PC-9 (cell line): ENCODE data around the gene IVL. TPM values are rescaled to one million over a fixed set of nuclear protein-coding genes. Genes with fewer than 3 reads are reported as not detected.
A peak's percentile ranks its signal among the peaks of the same experiment; 100 is the strongest.

Experiments
- BruUV-seq: library from RNA; stranded (reverse); fragments of 400-500 nt; replicated peaks from 2 replicates; lab custom pipeline; 2021; lab: Mats Ljungman, UMichigan
- CTCF ChIA-PET: fragments of 300-600 bp; sonication (Branson Sonifier 250); formaldehyde crosslinking; loops from one replicate; lab custom pipeline; 2022; ENCODE audit warnings: antibody characterized with exemption; lab: Charles Lee
- POLR2A ChIA-PET: fragments of 300-600 bp; sonication (Branson Sonifier 250); formaldehyde crosslinking; loops from one replicate; lab custom pipeline; 2022; ENCODE audit warnings: antibody characterized with exemption; ENCODE audit not compliant: unreplicated experiment; lab: Charles Lee
- DNase-seq, 2 experiments: peaks; one replicate each; pipeline versions ENCODE4 v3.0.0 to v3.0.0-alpha.2; 2015 to 2022; ENCODE audit warnings: mixed read lengths in 1 of 2
- H2AFZ ChIP-seq: fragments of 200-600 bp; sonication (generic); 2 replicates; pipeline ENCODE4 v1.8.1; 2017; ENCODE audit warnings: antibody characterized with exemption
- H3F3A ChIP-seq: fragments of 200-600 bp; sonication (generic); 2 replicates; pipeline ENCODE4 v1.8.1; 2017; ENCODE audit warnings: antibody characterized with exemption, mild to moderate bottlenecking, low read depth; ENCODE audit not compliant: insufficient read depth
- H3K27ac ChIP-seq: fragments of 200-600 bp; sonication (generic); 2 replicates; pipeline ENCODE4 v1.6.1; 2016; ENCODE audit warnings: mixed run types
- H3K27me3 ChIP-seq: fragments of 200-600 bp; sonication (generic); 2 replicates; pipeline ENCODE4 v1.6.1; 2016; ENCODE audit warnings: low read depth, mixed run types; ENCODE audit not compliant: insufficient read depth
- H3K36me3 ChIP-seq: fragments of 200-600 bp; sonication (generic); 2 replicates; pipeline ENCODE4 v1.6.1; 2016; ENCODE audit warnings: low read depth, mixed run types
- H3K4me1 ChIP-seq: fragments of 200-600 bp; sonication (generic); replicated peaks from 2 replicates; pipeline ENCODE4 v1.6.1; 2016; ENCODE audit warnings: mixed run types; ENCODE audit not compliant: insufficient read depth
- H3K4me2 ChIP-seq: fragments of 200-600 bp; sonication (generic); 2 replicates; pipeline ENCODE4 v1.6.1; 2017; ENCODE audit warnings: mixed run types
- H3K4me3 ChIP-seq: fragments of 200-600 bp; sonication (generic); 2 replicates; pipeline ENCODE4 v1.6.1; 2016; ENCODE audit warnings: mixed run types
- H3K79me2 ChIP-seq: fragments of 200-600 bp; sonication (generic); 2 replicates; pipeline ENCODE4 v1.6.1; 2017; ENCODE audit warnings: low read depth, mixed run types
- H3K9me2 ChIP-seq: fragments of 200-600 bp; sonication (generic); 2 replicates; pipeline ENCODE4 v1.8.1; 2017; ENCODE audit warnings: mild to moderate bottlenecking; ENCODE audit not compliant: insufficient read depth
- H3K9me3 ChIP-seq: fragments of 200-600 bp; sonication (generic); 2 replicates; pipeline ENCODE4 v1.8.1; 2016; ENCODE audit warnings: low read depth; ENCODE audit not compliant: insufficient read depth
- H4K20me1 ChIP-seq: fragments of 200-600 bp; sonication (generic); 2 replicates; pipeline ENCODE4 v1.8.1; 2017; ENCODE audit not compliant: insufficient read depth
- CTCF ChIP-seq: fragments of 200-600 bp; sonication (generic); conservative IDR thresholded peaks from 2 replicates; pipeline ENCODE4 v1.6.1; 2017; ENCODE audit warnings: mixed run types, antibody characterized with exemption, mild to moderate bottlenecking, moderate library complexity
- EZH2 ChIP-seq: fragments of 200-600 bp; sonication (generic); IDR thresholded peaks from 2 replicates; pipeline ENCODE4 v1.8.0; 2017; ENCODE audit warnings: antibody characterized with exemption, low read depth
- intact Hi-C: fragments of 100-400 bp; cut with micrococcal nuclease; formaldehyde crosslinking; loops from one replicate; pipeline ENCODE4 v1.10.0; 2022; ENCODE audit not compliant: unreplicated experiment
- total RNA-seq: library from RNA; stranded (reverse); gene quantifications from 2 replicates; pipeline ENCODE4 v1.2.3, GENCODE V29; 2021

The IVL gene
- total RNA-seq, 1 experiment from 2014 or later = not detected

DNA sequence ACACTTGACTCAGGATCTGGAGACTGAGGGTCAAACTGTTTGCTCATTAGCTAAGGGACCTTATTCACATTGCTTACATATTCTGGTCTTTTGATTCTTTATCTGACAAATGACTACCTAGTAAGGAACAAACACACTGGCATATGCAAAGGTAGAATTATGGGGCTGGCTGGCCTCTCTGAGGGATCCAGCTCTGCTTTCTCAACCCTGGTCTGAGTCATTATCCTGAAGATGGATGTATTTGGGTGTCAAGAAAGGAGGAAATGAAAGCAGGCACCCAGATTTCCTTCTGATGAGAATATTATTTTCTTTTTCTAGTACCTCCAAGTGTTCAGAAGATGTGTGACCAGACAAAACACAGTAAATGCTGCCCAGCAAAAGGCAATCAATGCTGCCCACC, 24.3 kb upstream of the IVL start:
- Histone ChIP-seq H3K27ac (no peak overlapping the region), H3K27me3 (no peaks in the 10 kb centered on the region), H2AFZ (no peak overlapping the region), H3K4me3 (no peak overlapping the region), H3F3A (no peaks in the 10 kb centered on the region), H3K36me3 (no peaks in the 10 kb centered on the region), H3K9me2 (no peaks in the 10 kb centered on the region), H3K4me1 (peaks cover 9% of the 10 kb centered on the region; the same call in 1 of the 2 replicates), H3K9me3 (no peaks in the 10 kb centered on the region), H3K4me2 (no peak overlapping the region), H3K79me2 (no peaks in the 10 kb centered on the region), H4K20me1 (no peaks in the 10 kb centered on the region)
- CTCF ChIA-PET = interaction anchor here (0.7 kb wide), 1 partner anchor 309 kb away, joined by 3 read pairs; no protein-coding TSS in a partner anchor
- BruUV-seq = no TSS peak
- intact Hi-C loops = no loop called here
- DNase-seq = peak in 1 of 2 experiments; percentile 47
- no peak for TF ChIP-seq EZH2
- TF ChIP-seq CTCF = no peak
- POLR2A ChIA-PET = no interaction called here

- H3K36me3 ChIP-seq = no peaks in the 10 kb centered on the region
- H3K27me3 ChIP-seq = no peaks in the 10 kb centered on the region
- no peaks in the 10 kb centered on the region for H3K79me2 ChIP-seq
- intact Hi-C loops = no loop called here
- DNase-seq = no peak
- no TSS peak for BruUV-seq
- H3F3A ChIP-seq = no peaks in the 10 kb centered on the region
- no peaks in the 10 kb centered on the region for H4K20me1 ChIP-seq
- ChIA-PET POLR2A (no interaction called here), CTCF (no interaction called here)
- H3K4me3 ChIP-seq = no peak overlapping the region
- H3K4me2 ChIP-seq = no peak overlapping the region
- H3K9me3 ChIP-seq = no peaks in the 10 kb centered on the region
- no peak overlapping the region for H3K27ac ChIP-seq
- no peak overlapping the region for H2AFZ ChIP-seq
- no peaks in the 10 kb centered on the region for H3K9me2 ChIP-seq
- peaks cover 9% of the 10 kb centered on the region; the same call in 1 of the 2 replicates for H3K4me1 ChIP-seq
- no peak for TF ChIP-seq CTCF
- TF ChIP-seq EZH2 = no peak
Measured at GRCh38 chr1:152884506-152884905, 23.8 kb upstream of the IVL start.

GRCh38 chr1:152884966-152885624, 23.3 kb upstream of the IVL start:
- no peaks in the 10 kb centered on the region for H3K79me2 ChIP-seq
- no peaks in the 10 kb centered on the region for H3K9me3 ChIP-seq
- H4K20me1 ChIP-seq = no peaks in the 10 kb centered on the region
- no peak overlapping the region for H3K4me2 ChIP-seq
- H3K4me3 ChIP-seq = no peak overlapping the region
- ChIA-PET POLR2A (interaction anchor here (0.6 kb wide), 1 partner anchor 119 kb away, joined by 5 read pairs; no protein-coding TSS in a partner anchor), CTCF (no interaction called here)
- no peak for DNase-seq
- H2AFZ ChIP-seq = no peak overlapping the region
- peaks cover 9% of the 10 kb centered on the region; the same call in 1 of the 2 replicates for H3K4me1 ChIP-seq
- no peaks in the 10 kb centered on the region for H3K36me3 ChIP-seq
- no peaks in the 10 kb centered on the region for H3K27me3 ChIP-seq
- no TSS peak for BruUV-seq
- TF ChIP-seq CTCF (no peak), EZH2 (no peak)
- H3K27ac ChIP-seq = no peak overlapping the region
- intact Hi-C loops = no loop called here
- H3K9me2 ChIP-seq = no peaks in the 10 kb centered on the region
- H3F3A ChIP-seq = no peaks in the 10 kb centered on the region
